Hepatocyte (in vitro differentiated cells): ENCODE data around the gene RNF181.

Experiments
- CTCF ChIP-seq: fragments of 200-600 bp; sonication (generic); IDR thresholded peaks from 2 replicates; pipeline ENCODE4 v1.5.1; 2016; ENCODE audit warnings: antibody characterized with exemption, mild to moderate bottlenecking; ENCODE audit not compliant: poor library complexity
- EZH2 ChIP-seq: fragments of 200-600 bp; sonication (generic); IDR thresholded peaks from 2 replicates; pipeline ENCODE4 v1.6.1; 2016; ENCODE audit warnings: antibody characterized with exemption, mild to moderate bottlenecking, borderline replicate concordance
- EZH2phosphoT487 ChIP-seq: fragments of 200-600 bp; sonication (generic); IDR thresholded peaks from one replicate; pipeline ENCODE4 v1.6.1; 2018; ENCODE audit warnings: antibody characterized with exemption, mild to moderate bottlenecking, low read depth, moderate library complexity; ENCODE audit not compliant: unreplicated experiment, severe bottlenecking

- TF ChIP-seq CTCF (no peak), EZH2 (no peak), EZH2phosphoT487 (no peak)
Observed at GRCh38 chr2:85613717-85614515, 18.4 kb downstream of the RNF181 start.
